Naive thymus-derived CD4-positive, alpha-beta T cell (primary cell): ENCODE results near the gene SLC22A23. TPM values are rescaled to one million over a fixed set of nuclear protein-coding genes. Genes with fewer than 3 reads are reported as not detected.

ENCODE experiments used
- ATAC-seq: fragments of 150-1000 bp; cut with Tn5 transposase; 2 replicates; pipeline ENCODE4 v1.10.0; 2021; ENCODE audit warnings: mild to moderate bottlenecking, moderate library complexity
- CTCF ChIA-PET: fragments of 350-600 bp; sonication (Branson Sonifier 250); formaldehyde crosslinking; loops from one replicate; lab custom pipeline; 2021; ENCODE audit warnings: antibody characterized with exemption; lab: Charles Lee
- POLR2A ChIA-PET: fragments of 350-600 bp; sonication (Branson Sonifier 250); formaldehyde crosslinking; loops from one replicate; lab custom pipeline; 2021; ENCODE audit warnings: antibody characterized with exemption, inconsistent platforms; lab: Charles Lee
- DNase-seq, 9 donors: peaks; one replicate each; pipeline versions ENCODE4 v3.0.0 to v3.0.0-alpha.2; 2020 to 2022; ENCODE audit warnings: mixed read lengths in 1 of 9
- H3K27ac ChIP-seq: one replicate; pipeline ENCODE4 v1.7.0; 2013; ENCODE audit warnings: mild to moderate bottlenecking, low read depth, low read length, moderate library complexity
- H3K27me3 ChIP-seq, 2 donors: one replicate each; pipeline ENCODE4 v1.7.0; 2013; ENCODE audit warnings: low read length in 2 of 2, mild to moderate bottlenecking in 2 of 2, moderate library complexity in 2 of 2; ENCODE audit not compliant: control insufficient read depth in 2 of 2, insufficient read depth in 2 of 2
- H3K36me3 ChIP-seq, 3 experiments: 1 replicate in 2 of 3; 2 replicates in 1 of 3; pipeline ENCODE4 v1.7.0; 2013; ENCODE audit warnings: low read length in 3 of 3, mild to moderate bottlenecking in 3 of 3, moderate library complexity in 1 of 3; ENCODE audit not compliant: insufficient read depth in 3 of 3, control insufficient read depth in 2 of 3
- H3K4me1 ChIP-seq, 2 donors: one replicate each; pipeline ENCODE4 v1.7.0; 2013; ENCODE audit warnings: low read length in 2 of 2, mild to moderate bottlenecking in 2 of 2, moderate library complexity in 1 of 2; ENCODE audit not compliant: control insufficient read depth in 2 of 2, insufficient read depth in 2 of 2
- H3K4me3 ChIP-seq: 2 replicates; pipeline ENCODE4 v1.7.0; 2013; ENCODE audit warnings: mild to moderate bottlenecking, low read length
- H3K9me3 ChIP-seq, 3 experiments: 1 replicate in 2 of 3; 2 replicates in 1 of 3; pipeline ENCODE4 v1.7.0; 2013; ENCODE audit warnings: low read length in 3 of 3; ENCODE audit not compliant: control insufficient read depth in 2 of 3
- H3K27ac Mint-ChIP-seq, 9 donors: one replicate each; pipeline ENCODE4 v1.8.0; 2020 to 2022; ENCODE audit warnings: mixed read lengths in 9 of 9, mild to moderate bottlenecking in 8 of 9, moderate library complexity in 5 of 9, inconsistent platforms in 2 of 9
- H3K27me3 Mint-ChIP-seq, 5 donors: one replicate each; pipeline ENCODE4 v1.8.0; 2021 to 2022; ENCODE audit warnings: mixed read lengths in 5 of 5, mild to moderate bottlenecking in 1 of 5
- H3K36me3 Mint-ChIP-seq, 5 donors: one replicate each; pipeline ENCODE4 v1.8.0; 2020 to 2022; ENCODE audit warnings: mixed read lengths in 5 of 5, mild to moderate bottlenecking in 3 of 5, inconsistent platforms in 1 of 5
- H3K4me1 Mint-ChIP-seq, 7 donors: one replicate each; pipeline ENCODE4 v1.8.0; 2020 to 2022; ENCODE audit warnings: mixed read lengths in 7 of 7, mild to moderate bottlenecking in 3 of 7, inconsistent platforms in 1 of 7
- H3K4me3 Mint-ChIP-seq, 10 donors: one replicate each; pipeline ENCODE4 v1.8.0; 2020 to 2022; ENCODE audit warnings: mild to moderate bottlenecking in 10 of 10, mixed read lengths in 10 of 10, moderate library complexity in 6 of 10, inconsistent platforms in 2 of 10
- H3K9me3 Mint-ChIP-seq, 11 donors: one replicate each; pipeline ENCODE4 v1.8.0; 2020 to 2022; ENCODE audit warnings: mixed read lengths in 11 of 11, mild to moderate bottlenecking in 4 of 11, inconsistent platforms in 1 of 11, moderate library complexity in 1 of 11
- intact Hi-C, 2 donors: fragments of 100-400 bp; cut with micrococcal nuclease; formaldehyde crosslinking; loops; one replicate each; pipeline ENCODE4 v1.15.1; 2023
- polyA plus RNA-seq, 2 donors: library from polyadenylated mRNA; unstranded; fragments of 300-500 nt; fragmentation: Illumina TruSeq; gene quantifications; one replicate each; pipeline ENCODE4 v1.2.3, GENCODE V29; 2021
- total RNA-seq, 6 experiments: library from RNA in 5 of 6; stranded (reverse) in 5 of 6; gene quantifications; 1 replicate in 5 of 6; 2 replicates in 1 of 6; pipeline ENCODE4 v1.2.3 and lab custom pipeline; 2021 to 2026

Gene SLC22A23
- total and polyA plus RNA-seq, 7 experiments from 2014 or later: 1.1 to 23.8 (median 13.6) TPM

- Histone ChIP-seq H3K4me3 (no peak overlapping the region), H3K36me3 (no peaks in the 10 kb centered on the region), H3K9me3 (peaks cover 0 to 4% (median 0%) of the 10 kb centered on the region in 3 experiments), H3K27me3 (no peaks in the 10 kb centered on the region), H3K27ac (no peak overlapping the region), H3K4me1 (no peaks in the 10 kb centered on the region)
- no peak overlapping the region for H3K27ac Mint-ChIP-seq
- no peak overlapping the region for H3K4me3 Mint-ChIP-seq
- H3K9me3 Mint-ChIP-seq: peaks cover 0 to 18% (median 11%) of the 10 kb centered on the region in 11 donors
- peaks cover 0 to 2% (median 0%) of the 10 kb centered on the region in 7 donors for H3K4me1 Mint-ChIP-seq
- peaks cover 2 to 26% (median 16%) of the 10 kb centered on the region in 5 donors for H3K27me3 Mint-ChIP-seq
- DNase-seq (no peak), ATAC-seq (no peak)
- ChIA-PET POLR2A (no interaction called here), CTCF (no interaction called here)
- intact Hi-C loops: no loop called here
- peaks cover 0 to 13% (median 5%) of the 10 kb centered on the region in 5 donors for H3K36me3 Mint-ChIP-seq
These were observed 23.2 kb upstream of the SLC22A23 start for GRCh38 chr6:3480009-3480408.

GRCh38 chr6:3473773-3474172 lies 16.9 kb upstream of the SLC22A23 start:
- H3K4me3 ChIP-seq: no peak overlapping the region
- no peak overlapping the region for H3K27ac ChIP-seq
- Mint-ChIP-seq H3K27me3 (peaks cover 0 to 7% (median 3%) of the 10 kb centered on the region in 5 donors), H3K27ac (no peak overlapping the region), H3K36me3 (no peaks in the 10 kb centered on the region), H3K9me3 (no peaks in the 10 kb centered on the region), H3K4me3 (no peak overlapping the region), H3K4me1 (peaks cover 0 to 2% (median 0%) of the 10 kb centered on the region in 7 donors)
- no peaks in the 10 kb centered on the region for H3K27me3 ChIP-seq
- intact Hi-C loops: no loop called here
- DNase-seq (no peak), ATAC-seq (no peak)
- no peaks in the 10 kb centered on the region for H3K9me3 ChIP-seq
- CTCF ChIA-PET: no interaction called here
- POLR2A ChIA-PET: interaction anchor here (0.6 to 0.7 kb wide), 2 partner anchors 291 to 436 kb away, joined by 3 read pairs; no protein-coding TSS in a partner anchor
- no peaks in the 10 kb centered on the region for H3K4me1 ChIP-seq
- H3K36me3 ChIP-seq: no peaks in the 10 kb centered on the region

- ATAC-seq: no peak
- DNase-seq: no peak
- H3K36me3 Mint-ChIP-seq: no peaks in the 10 kb centered on the region
- no peak overlapping the region for H3K27ac Mint-ChIP-seq
- CTCF ChIA-PET: interaction anchor here (1.6 kb wide), 1 partner anchor 11 kb away, joined by 3 read pairs; no protein-coding TSS in a partner anchor
- H3K36me3 ChIP-seq: no peaks in the 10 kb centered on the region
- peaks cover 0 to 3% (median 3%) of the 10 kb centered on the region in 5 donors for H3K27me3 Mint-ChIP-seq
- H3K9me3 ChIP-seq: no peaks in the 10 kb centered on the region
- POLR2A ChIA-PET: no interaction called here
- H3K4me1 ChIP-seq: no peaks in the 10 kb centered on the region
- no peak overlapping the region for H3K4me3 ChIP-seq
- intact Hi-C loops: no loop called here
- H3K27me3 ChIP-seq: no peaks in the 10 kb centered on the region
- H3K9me3 Mint-ChIP-seq: no peaks in the 10 kb centered on the region
- no peak overlapping the region for H3K27ac ChIP-seq
- no peaks in the 10 kb centered on the region for H3K4me1 Mint-ChIP-seq
- no peak overlapping the region for H3K4me3 Mint-ChIP-seq
These were observed 14.9 kb upstream of the SLC22A23 start for GRCh38 chr6:3471711-3472110.

GRCh38 chr6:3471286-3471685 lies 14.4 kb upstream of the SLC22A23 start:
- H3K27me3 ChIP-seq: no peaks in the 10 kb centered on the region
- H3K4me1 ChIP-seq: no peaks in the 10 kb centered on the region
- no peaks in the 10 kb centered on the region for H3K9me3 ChIP-seq
- Mint-ChIP-seq H3K36me3 (no peaks in the 10 kb centered on the region), H3K4me1 (no peaks in the 10 kb centered on the region), H3K27me3 (peaks cover 0 to 5% (median 3%) of the 10 kb centered on the region in 5 donors), H3K27ac (no peak overlapping the region), H3K4me3 (no peak overlapping the region), H3K9me3 (no peaks in the 10 kb centered on the region)
- no peak overlapping the region for H3K27ac ChIP-seq
- no peak overlapping the region for H3K4me3 ChIP-seq
- POLR2A ChIA-PET: no interaction called here
- DNase-seq: no peak
- intact Hi-C loops: no loop called here
- CTCF ChIA-PET: interaction anchor here (1.6 kb wide), 1 partner anchor 11 kb away, joined by 3 read pairs; no protein-coding TSS in a partner anchor
- H3K36me3 ChIP-seq: no peaks in the 10 kb centered on the region
- ATAC-seq: no peak

- DNase-seq (no peak), ATAC-seq (no peak)
- CTCF ChIA-PET: no interaction called here
- Mint-ChIP-seq H3K27me3 (peaks cover 0 to 6% (median 3%) of the 10 kb centered on the region in 5 donors), H3K27ac (peak overlapping the region in 1 of 9 donors; percentile 26), H3K36me3 (no peaks in the 10 kb centered on the region), H3K4me3 (no peak overlapping the region), H3K9me3 (peaks cover 0 to 2% (median 0%) of the 10 kb centered on the region in 11 donors), H3K4me1 (no peaks in the 10 kb centered on the region)
- Histone ChIP-seq H3K4me1 (no peaks in the 10 kb centered on the region), H3K4me3 (no peak overlapping the region), H3K36me3 (no peaks in the 10 kb centered on the region), H3K27me3 (no peaks in the 10 kb centered on the region), H3K9me3 (no peaks in the 10 kb centered on the region), H3K27ac (no peak overlapping the region)
- POLR2A ChIA-PET: no interaction called here
- intact Hi-C loops: no loop called here
These were observed 11.7 kb upstream of the SLC22A23 start for GRCh38 chr6:3468585-3468984.

- H3K27ac ChIP-seq: no peak overlapping the region
- no peaks in the 10 kb centered on the region for H3K4me1 ChIP-seq
- Mint-ChIP-seq H3K9me3 (peaks cover 0 to 2% (median 0%) of the 10 kb centered on the region in 11 donors), H3K27ac (no peak overlapping the region), H3K4me3 (no peak overlapping the region), H3K4me1 (no peaks in the 10 kb centered on the region), H3K36me3 (no peaks in the 10 kb centered on the region), H3K27me3 (peaks cover 0 to 9% (median 3%) of the 10 kb centered on the region in 5 donors)
- ATAC-seq: no peak
- no peaks in the 10 kb centered on the region for H3K36me3 ChIP-seq
- H3K9me3 ChIP-seq: no peaks in the 10 kb centered on the region
- DNase-seq: no peak
- intact Hi-C loops: no loop called here
- no peak overlapping the region for H3K4me3 ChIP-seq
- H3K27me3 ChIP-seq: no peaks in the 10 kb centered on the region
- ChIA-PET CTCF (no interaction called here), POLR2A (no interaction called here)
These were observed 11.1 kb upstream of the SLC22A23 start for GRCh38 chr6:3467996-3468395.

GRCh38 chr6:3466488-3467219 lies 9.8 kb upstream of the SLC22A23 start:
- Mint-ChIP-seq H3K4me3 (no peak overlapping the region), H3K36me3 (no peaks in the 10 kb centered on the region), H3K27me3 (peaks cover 0 to 14% (median 3%) of the 10 kb centered on the region in 5 donors), H3K27ac (no peak overlapping the region), H3K9me3 (peaks cover 0 to 2% (median 0%) of the 10 kb centered on the region in 11 donors), H3K4me1 (no peaks in the 10 kb centered on the region)
- no peak overlapping the region for H3K4me3 ChIP-seq
- DNase-seq (no peak), ATAC-seq (no peak)
- CTCF ChIA-PET: no interaction called here
- no peaks in the 10 kb centered on the region for H3K27me3 ChIP-seq
- no peak overlapping the region for H3K27ac ChIP-seq
- intact Hi-C loops: no loop called here
- no peaks in the 10 kb centered on the region for H3K4me1 ChIP-seq
- no peaks in the 10 kb centered on the region for H3K36me3 ChIP-seq
- POLR2A ChIA-PET: no interaction called here
- H3K9me3 ChIP-seq: no peaks in the 10 kb centered on the region
